ENCODE measurements around the gene PTH.

Gene PTH

DNA sequence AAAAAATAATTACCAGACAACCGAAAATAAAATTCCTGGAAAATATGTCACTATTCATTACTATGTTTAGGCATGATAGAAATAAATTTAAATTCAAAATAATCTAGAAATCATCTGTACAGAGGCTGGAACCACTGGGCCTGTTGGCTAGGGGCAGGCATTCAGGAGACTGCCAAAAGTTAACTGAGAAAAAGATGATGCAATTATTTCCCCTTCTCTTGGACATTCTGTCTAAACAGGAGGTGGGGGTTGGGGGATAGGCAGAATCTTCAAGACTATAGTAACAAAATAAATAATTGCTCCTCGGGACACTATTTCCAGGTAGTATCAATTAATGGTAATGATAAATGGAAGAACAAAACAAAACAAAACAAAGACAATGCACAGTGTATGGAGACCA lies 46.9 kb downstream of the PTH start:
- no peak for DNase-seq

DNA sequence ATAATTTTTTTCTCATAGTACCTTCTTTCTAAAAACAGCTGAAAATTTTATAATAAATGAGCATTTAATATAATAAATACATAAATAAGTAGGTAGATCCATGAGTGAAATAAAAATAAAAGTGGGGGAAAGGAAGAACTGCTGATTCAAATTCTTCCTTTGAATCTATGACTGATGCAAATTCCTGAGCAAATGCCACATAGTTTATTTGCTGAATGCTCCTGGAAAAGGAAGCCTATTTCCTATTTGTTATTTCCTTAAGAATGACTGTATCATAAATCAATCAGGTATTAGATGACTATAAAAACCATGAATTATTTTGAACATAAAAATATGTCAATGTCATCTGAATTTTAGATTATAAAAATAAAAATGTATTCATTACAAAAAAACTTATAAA lies 49.4 kb downstream of the PTH start:
- no peak for DNase-seq

DNA sequence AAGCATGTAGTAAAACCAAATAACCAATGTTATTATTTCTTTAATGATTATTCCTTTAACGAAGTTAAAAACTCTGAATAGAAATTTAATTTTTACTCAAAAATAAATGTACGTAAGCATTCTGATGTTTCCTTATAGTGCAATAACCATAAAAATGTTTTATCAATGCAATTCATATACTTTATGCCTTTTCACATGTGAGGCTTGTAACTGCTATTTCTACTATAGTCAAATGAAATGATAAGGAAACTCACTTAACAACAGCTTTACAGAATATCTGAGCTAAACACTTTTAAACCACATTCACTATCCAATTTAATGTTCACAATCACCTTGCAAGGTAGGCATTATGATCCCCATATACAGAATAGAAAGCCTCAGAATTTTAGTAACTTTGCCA lies 50.2 kb downstream of the PTH start:
- DNase-seq, result no peak
